Renal cortex interstitium (tissue), 11 donors: ENCODE measurements around the gene CLEC4E. TPM values are rescaled to one million over a fixed set of nuclear protein-coding genes. Genes with fewer than 3 reads are reported as not detected.

Source experiments
- DNase-seq, 11 donors: peaks; one replicate each; pipeline ENCODE4 v3.0.0-alpha.2; 2013; ENCODE audit warnings: low read depth in 9 of 11, low spot score in 4 of 11; ENCODE audit errors: extremely low read depth in 1 of 11
- polyA plus RNA-seq, 3 donors: library from polyadenylated mRNA; unstranded; fragments of 120-200 nt; gene quantifications; one replicate each; pipeline ENCODE4 v1.2.1, GENCODE V29; 2013; ENCODE audit not compliant: insufficient read length in 3 of 3

CLEC4E gene
- polyA plus RNA-seq, 3 donors, result 1.3 to 2.9 (median 1.4) TPM

DNA sequence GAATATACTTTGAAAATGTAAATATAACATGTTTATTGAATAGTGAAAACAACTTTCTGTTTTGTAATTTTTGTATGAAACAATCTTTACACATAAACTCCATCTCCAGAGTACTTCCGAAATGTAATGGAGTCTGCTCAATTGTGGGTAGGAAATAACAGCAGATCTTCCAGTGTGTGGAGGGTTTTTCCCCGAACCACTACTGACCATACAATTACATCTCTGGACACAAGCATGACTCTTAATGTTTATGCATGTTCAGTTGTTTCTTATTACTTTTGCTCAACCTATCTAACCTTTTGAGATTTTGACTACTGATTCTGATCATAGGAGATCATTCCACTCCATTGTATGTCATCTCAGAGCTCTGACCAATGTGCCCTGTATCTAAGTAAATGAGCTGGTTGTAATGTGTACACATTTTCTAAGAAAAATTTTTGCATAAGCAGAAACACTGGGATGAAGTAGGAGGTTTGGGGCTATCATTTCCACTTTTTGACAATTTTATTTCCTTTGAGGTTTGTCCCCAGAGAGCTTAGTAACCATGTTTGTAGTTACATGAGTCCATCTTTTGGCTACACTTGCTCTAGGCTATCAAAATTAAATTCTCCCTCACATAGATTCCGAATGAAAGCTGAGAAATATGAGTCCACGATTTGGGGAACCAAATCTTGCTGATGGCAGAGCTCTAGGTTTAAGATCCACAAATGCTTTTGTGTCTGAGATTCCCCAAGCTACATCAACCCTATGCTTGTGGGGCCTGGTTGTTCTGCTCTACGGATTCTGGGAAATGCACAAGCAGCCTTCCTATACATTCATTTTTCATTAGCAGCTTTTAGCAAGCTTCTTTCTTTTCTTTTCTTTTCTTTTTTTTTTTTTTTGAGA lies 48.8 kb downstream of the CLEC4E start:
- no peak for DNase-seq

Other genes starting within 250 kb of the CLEC4E start
- gene CLEC6A, start 84.9 kb downstream of the CLEC4E start, polyA plus RNA-seq, result under 1 TPM; 0.11 to 0.20 (median 0.16) TPM
- under 1 TPM; 0.09 to 0.58 (median 0.56) TPM for gene CLEC4D, start 27.4 kb downstream of the CLEC4E start, polyA plus RNA-seq
- gene AICDA, start 72.0 kb upstream of the CLEC4E start, polyA plus RNA-seq, result under 1 TPM; 0.44 to 0.61 (median 0.55) TPM
- gene MFAP5, start 121.9 kb upstream of the CLEC4E start, polyA plus RNA-seq, result 1 to 10 TPM in 1 of 3 donors, under 1 TPM in 2; 0.24 to 6.1 (median 0.64) TPM
- 100 to 1,000 TPM in 2 of 3 donors, 10 to 100 TPM in 1; 95.3 to 139 (median 108) TPM for gene RIMKLB, start 157.1 kb upstream of the CLEC4E start, polyA plus RNA-seq